Occipital lobe (tissue), 2 donors: Measurements from ENCODE around the gene IDI2. TPM values are rescaled to one million over a fixed set of nuclear protein-coding genes. Genes with fewer than 3 reads are reported as not detected.
"Not testable (repeated sequence)": the region's sequence is repeated elsewhere in the genome, so short reads cannot be mapped to it uniquely, and the experiment has no call there.

ENCODE experiments used
- DNase-seq: peaks from one replicate; lab custom pipeline; 2025; lab: John Stamatoyannopoulos, UW
- total RNA-seq: library from RNA; depleted of rRNA; stranded (reverse); fragments of >200 nt; gene quantifications from one replicate; pipeline ENCODE4 v1.2.3, GENCODE V29; 2014

Gene IDI2
- total RNA-seq: not detected

DNA sequence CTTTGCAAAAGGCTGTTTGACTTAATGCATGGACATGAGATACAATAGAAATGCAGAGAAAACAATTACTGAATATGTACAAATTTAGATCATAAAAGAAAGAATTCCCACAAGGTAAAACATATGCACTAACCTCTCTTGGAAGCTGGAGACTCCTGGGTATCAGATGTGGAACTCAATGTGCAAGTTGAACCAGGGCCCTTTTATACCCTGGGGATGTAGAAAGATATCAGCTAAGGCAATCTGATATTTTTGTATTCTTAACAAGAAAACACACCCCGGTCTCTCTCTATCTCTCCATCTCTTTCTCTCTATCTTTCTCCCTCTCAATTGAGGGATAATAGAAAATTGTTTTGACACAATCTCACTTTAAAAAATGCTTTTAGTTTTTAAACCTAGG, at the start of gene IDI2:
Gene IDI2 (minus strand): TSS at position 177 of the 400 bp plus-strand sequence. CDS start 1,136 bp downstream, outside the sequence.
- no peak for DNase-seq

DNA sequence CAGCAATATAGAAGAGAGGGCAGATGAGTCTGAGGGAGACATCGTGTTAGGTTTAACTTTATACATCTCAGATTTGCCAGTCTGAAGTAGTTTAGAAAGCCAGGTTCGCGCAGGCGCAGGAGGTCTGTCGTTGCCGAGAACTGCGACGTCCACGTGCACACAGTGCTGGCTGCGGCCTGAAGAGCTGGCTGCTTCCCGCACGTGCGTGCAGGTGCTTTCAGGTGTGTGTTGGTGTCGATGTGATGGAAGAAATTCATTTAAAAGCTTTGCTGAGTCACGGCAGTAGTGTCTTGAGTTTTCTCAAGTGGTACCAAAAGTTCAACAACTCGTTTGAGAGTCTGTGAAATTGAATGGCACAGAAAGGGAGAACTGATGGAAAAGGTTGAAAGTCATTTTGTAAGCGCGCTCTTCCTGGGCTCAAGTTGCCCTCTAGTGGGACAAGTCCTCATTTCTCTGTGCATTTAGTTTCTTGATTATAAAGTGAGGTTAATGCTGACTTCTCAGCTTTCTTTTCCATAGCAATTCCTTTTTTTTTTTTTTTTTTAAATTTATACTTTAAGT, 49.2 kb upstream of the IDI2 start:
- no peak for DNase-seq

DNA sequence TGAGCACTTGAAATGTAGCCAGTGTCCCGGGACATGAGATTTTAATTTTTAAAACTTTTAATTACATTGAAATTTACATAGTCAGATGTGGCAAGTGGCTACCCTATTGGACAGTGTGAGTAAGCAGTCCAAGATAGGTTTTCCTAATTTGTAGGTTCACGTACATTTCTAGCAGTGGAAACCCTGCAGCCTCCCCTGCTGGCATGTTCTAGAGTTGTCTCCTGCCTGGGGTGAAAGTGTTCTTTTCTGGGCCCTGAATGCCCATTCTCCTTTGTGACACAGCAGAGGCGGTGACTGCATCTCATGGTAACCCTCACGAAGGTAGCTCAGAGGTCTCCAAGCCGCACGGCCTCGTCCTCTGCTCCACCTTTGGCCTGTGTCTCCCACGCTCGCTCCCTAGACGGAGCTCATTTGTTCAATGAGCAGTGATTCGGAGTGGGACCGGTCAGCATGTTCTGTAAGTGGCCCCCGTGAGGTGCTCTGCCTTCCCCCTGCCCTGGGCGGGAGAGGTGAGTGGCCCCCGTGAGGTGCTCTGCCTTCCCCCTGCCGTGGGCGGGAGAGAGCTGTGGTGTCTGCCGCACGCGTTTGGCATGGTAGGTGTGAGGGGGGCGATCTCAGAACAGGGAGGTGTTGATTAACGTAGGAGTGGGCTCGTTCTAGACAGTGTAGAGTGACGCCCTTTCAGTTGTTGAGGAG, 48.5 kb upstream of the IDI2 start:
- DNase-seq: no peak

DNA sequence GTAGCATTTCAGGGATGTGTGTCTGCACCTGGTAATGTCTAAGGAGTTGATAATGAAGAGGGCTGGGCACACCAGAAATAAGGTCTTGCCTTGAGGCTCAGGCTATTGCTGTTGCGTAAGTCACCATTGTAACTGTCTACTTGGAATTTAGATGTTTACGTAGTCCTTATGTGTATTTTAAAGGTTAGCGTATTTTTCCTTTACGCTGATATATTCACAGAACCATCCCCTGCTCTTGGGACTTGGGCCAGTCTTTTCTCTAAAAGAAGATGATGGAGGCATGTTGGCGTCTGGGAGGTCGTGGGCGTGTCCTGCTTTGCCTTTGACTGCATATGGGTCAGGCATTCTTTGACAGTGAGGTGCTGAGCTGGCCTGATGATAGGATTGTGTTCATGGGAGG, 45.3 kb upstream of the IDI2 start:
- DNase-seq: no peak

DNA sequence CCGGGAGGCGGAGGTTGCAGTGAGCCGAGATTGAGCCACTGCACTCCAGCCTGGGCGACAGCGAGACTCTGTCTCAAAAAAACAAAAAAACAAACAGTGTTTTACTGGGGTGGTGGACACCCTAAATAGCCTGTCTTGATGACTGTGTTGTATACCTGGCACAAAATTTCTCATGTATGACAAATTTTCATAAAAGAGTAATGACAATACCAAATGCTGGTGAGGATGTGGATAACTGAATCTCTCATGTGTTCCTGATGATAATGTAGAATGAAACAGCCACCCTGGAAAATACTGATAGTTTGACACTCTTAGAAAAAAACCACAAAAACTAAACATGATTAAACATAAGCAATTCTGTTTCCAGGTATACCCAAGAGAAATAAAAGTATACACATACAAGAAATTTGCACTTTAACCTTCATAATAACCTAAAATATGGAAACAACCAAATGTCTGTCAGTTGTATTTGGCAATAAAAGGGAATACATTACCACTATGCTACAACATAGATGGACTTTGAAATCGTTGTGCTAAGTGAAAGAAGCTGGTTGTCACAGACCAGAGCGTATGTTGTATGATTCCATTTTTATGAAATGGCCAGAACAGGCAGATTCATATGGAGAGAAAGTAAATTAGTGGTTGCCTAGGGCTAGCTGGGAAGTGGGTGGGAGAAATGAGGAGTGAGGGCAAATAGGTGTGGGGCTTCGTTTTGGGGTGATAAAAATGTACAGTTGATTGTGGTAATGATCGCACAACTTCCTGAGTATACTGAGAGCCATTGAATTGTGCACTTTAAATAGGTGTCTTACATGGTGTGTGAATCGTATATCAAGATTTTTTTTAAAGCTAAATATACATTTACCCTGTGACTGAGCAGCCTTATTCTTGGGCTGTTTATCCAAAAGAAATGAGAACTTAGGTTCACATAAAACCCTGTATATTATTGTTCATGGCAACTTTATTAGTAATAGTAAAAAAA, 43.0 kb upstream of the IDI2 start:
- no peak for DNase-seq

DNA sequence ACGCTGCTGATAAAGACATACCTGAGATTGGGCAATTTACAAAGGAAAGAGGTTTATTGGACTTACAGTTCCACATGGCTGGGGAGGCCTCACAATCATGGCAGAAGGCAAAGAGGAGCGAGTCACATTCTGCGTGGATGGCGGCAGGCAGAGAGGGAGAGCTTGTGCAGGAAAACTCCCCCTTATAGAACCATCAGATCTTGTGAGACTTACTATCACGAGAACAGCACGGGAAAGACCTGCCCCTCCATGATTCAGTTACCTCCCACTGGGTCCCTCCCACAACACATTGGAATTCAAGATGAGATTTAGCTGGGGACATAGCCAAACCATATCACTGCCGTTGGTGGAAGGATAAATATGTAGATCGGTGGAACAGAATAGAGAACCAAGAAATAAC, 41.1 kb upstream of the IDI2 start:
- DNase-seq: not testable (repeated sequence)

DNA sequence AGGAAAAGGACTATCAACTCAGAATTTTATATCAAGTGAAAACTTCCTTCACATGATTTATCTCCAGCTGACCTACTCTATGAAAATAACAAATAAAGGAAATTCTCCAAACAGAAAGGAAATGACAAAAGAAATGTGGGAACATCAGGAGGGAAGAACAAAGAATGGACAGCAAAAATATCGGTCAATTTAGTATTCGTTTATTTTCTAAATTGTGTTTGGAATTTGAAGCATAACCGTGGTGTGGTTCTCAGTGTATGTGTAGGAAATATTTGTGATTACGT, 39.2 kb upstream of the IDI2 start:
- DNase-seq: no peak

DNA sequence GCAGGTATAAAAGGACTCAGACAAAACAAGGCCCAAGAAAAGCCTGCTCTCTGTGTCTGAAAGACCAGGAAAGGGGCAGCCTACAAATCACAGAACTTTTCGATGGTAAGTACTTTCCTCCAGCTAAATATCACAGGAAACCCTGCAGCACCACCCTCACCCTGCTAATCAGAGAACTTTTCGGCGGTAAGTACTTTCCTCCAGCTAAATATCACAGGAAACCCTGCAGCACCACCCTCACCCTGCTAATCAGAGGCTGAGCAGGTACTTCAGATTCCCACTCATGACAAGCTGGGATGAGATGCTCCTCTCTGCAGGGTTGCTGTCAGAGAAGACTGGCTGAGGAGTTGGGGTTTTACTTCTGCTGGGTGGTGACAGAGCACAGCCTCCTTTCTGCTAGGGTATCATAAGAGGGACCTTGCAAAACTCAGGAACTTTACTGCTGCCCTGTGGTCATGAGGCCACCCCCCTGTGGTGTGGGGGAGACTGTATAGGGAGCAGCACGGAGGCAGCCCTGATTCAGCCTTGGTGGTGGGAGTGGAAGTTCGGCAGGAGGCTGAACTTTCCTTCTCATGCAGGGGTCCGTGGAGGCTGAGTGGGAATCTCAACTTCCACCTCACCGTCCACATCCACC, 37.7 kb upstream of the IDI2 start:
- no peak for DNase-seq

DNA sequence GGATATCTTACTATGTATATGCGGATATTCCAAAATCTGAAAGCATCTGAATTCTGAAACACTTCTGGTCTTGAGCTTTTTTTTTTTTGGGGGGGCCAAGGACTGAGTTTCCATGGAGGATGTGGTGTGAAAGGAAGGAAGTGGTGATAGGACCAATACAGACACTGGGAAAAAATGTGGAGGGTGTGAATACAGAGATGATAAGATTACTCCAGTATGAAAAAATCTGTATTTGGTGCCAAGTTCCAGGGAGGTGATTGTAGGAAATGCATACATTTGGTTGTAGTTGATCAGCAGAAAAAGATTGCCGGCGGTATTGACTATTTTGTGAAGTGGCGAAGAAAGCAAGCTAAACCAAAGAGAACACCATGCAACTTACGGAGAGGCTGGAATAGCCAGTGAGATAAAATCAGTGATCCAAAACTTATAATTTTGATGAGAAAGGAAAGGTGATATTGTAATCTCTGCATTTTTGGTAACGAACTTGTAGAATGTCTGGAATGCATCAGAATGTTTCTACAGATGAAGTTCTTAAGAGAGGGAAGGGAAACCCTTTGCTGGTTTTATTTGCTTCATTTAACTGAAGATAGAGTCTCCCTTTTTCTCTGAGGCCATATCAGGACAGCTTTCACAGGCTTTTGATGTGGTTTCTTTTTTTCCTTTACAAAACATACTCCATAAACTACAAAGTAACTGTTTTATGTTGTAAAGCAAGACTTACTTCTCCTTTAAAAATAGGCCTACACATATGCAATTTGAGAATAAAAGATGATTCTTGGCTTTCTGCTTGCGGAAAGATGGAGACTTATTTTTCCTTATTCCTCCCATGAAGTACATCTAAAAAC, 36.5 kb upstream of the IDI2 start:
- no peak for DNase-seq

DNA sequence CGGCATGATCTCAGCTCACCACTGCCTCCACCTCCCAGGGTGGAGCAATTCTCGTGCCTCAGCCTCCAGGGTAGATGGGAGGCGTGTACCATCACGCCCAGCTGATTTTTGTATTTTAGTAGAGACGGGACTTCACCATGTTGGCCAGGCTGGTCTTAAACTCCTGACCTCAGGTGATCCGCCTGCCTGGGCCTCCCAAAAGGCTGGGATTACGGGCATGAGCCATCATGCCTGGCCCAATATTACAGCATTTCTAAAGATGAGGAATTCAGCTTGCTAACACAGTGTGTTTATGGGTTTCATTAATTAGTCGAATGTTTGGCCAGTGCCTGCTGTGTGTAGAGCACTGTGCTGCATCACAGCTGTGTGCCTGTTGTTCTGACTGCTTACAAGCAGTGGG, 34.2 kb upstream of the IDI2 start:
- DNase-seq: no peak

DNA sequence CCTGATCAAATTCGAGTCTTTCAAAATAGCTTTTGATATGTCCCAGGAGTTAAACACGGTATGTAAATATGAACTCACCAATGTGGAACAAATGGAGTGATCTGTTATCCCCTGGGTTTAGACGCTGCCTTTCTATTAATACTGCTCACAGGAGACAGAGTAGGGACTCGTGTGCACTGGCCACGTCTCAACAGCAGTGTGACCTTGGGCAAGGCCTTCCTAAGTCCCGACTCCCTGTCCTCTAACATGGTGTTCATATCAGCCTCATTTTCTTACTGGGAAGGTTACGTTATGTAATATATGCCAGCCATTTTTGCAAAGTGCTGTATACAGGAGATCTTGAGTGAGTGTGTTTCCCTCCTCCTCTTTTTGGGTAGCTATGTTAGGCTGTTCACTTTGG, 32.4 kb upstream of the IDI2 start:
- DNase-seq: no peak

DNA sequence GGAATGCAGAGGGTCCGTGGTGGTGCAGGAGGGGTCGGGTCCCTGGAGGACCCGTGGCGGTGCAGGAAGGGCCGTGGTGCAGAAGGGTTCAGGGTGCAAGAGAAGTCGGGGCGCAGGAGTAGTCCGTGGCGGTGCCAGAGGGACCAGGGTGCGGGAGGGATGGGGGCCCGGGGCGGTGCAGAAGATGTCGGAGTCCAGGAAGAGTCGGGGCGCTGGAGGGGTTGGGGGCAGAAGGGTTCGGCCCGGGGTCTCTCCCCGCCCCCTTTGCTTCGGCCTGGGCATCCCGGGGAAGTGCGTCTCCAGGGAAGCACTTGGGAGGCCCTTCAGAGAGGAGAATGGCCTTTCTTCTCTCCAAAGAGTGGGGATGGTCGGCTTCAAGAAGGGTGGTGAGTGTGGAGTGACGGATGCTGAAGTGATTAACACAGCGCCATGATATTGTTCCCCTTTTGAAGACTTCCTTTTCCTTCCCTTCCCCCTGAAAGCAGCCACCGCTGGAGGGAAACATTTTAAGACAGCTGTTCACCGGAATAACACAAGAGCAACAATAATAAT, 31.5 kb upstream of the IDI2 start:
- no peak for DNase-seq

DNA sequence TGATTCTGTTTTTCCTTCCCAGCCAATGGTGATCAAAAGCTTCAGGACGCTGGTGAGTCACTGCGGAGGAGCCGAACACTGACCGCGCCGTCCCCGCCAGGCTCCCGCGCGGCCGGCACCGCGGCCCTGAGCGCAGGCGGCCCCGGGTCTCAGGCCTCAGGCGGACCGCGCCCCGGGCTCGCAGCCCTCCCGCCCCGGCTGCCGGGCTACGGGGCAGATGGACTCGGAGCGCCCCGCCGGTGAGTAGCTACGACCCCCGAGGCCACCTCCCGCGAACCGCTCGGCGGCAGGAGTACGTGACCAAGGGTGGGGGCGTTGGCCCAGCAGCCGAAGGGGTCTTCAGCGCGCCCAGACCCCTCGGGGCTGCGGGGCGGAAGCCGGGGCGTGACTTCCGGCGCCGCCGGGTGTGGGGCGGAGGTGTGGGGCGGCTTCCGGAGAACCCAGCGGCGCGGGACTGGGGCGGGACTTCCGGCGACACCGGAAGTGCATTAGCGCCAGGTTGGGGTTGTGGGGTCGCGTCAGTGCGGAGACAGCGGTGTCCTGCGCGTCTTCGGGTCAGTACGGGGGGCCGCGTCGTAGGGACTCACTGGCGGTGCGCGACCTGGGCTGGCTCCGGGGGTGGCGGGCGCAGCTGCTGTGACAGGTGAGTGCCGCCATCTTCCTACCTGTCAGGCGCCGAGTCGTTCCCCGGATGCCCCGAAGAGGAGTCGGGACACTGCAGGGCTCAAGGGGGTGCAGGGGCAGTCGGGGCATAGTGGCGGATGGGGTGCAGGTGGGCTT, 30.9 kb upstream of the IDI2 start, which contains the start of gene WDR37:
Gene WDR37 (plus strand): TSS at position 60 of the 780 bp plus-strand sequence. CDS start 15,771 bp downstream, outside the sequence.
- peak; percentile 69 for DNase-seq

DNA sequence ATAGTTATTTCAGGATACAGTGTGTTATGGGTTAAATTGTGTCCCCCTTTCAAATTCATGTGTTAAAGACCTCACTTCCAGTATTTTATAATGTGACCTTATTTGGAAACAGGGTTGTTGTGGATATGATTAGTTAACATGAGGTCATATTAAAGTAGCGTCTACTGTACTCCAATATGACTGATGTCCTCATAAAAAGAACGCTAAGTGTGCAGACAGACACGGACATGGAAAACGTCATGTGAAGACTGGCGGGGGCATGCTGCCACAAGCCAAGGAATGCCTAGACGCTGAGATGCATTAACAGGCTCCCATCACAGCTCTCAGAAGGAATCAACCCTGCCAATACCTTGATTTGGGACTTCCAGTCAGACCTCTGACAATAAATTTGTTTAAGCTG, 29.0 kb upstream of the IDI2 start:
- DNase-seq: no peak

DNA sequence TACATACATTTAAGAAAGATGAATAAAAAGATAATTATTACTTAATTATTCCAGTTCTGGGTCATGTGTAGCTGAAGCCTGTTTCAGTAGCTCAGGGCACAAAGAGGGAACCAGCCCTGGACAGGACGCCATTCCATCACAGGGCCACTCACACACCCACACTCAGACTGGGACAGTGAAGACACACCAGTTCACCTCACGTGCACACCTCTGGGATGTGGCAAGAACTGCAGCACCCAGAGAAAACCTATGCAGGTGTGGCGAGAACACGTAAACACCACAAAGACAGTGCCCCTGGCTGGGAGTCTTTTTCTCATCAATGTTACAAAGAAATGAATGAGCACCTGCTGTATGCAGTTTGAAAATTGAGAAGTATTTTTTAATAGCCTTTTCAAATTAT, 24.9 kb upstream of the IDI2 start:
- DNase-seq: no peak

DNA sequence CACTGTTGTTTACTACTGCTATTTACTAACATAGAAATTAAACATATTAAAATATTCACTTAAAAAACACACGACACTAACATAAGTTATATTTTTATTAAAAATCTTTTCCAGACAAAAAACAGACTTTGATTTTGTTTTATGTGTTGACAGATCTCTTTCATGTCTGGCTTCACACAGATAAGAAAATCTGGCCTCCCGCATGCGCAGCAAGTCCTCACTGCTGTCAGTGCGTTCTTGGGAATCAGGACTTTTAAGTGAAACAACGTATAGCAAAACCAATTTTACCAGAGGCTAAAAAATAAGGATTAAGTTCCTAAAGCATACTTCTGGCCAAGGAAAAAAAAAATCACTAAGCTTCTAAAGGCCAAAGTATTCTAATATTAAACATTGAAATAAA, 24.5 kb upstream of the IDI2 start:
- no peak for DNase-seq

DNA sequence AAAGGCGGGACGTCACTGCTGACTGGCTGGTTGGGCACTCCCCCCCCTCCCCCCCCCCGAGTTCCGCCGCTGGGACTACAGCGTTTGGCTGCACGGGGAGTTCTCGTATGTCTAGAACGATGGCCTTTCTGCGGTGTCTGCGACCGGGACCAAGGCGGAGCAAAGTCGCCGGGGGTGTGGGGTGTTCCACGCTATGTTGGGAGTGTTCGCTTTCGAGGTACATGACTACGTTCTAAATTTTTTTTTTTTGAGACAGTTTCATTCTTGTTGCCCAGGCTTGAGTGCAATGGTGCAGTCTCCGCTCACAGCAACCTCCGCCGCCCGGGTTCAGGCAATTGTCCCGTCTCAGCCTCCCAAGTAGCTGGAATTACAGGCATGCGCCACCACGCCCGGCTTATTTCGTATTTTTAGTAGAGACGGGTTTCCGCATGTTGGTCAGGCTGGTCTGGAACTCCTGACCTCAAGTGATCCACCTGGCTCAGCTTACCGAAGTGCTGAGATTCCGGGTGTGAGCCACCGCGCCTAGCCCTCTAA, 23.8 kb upstream of the IDI2 start:
- DNase-seq: no peak

DNA sequence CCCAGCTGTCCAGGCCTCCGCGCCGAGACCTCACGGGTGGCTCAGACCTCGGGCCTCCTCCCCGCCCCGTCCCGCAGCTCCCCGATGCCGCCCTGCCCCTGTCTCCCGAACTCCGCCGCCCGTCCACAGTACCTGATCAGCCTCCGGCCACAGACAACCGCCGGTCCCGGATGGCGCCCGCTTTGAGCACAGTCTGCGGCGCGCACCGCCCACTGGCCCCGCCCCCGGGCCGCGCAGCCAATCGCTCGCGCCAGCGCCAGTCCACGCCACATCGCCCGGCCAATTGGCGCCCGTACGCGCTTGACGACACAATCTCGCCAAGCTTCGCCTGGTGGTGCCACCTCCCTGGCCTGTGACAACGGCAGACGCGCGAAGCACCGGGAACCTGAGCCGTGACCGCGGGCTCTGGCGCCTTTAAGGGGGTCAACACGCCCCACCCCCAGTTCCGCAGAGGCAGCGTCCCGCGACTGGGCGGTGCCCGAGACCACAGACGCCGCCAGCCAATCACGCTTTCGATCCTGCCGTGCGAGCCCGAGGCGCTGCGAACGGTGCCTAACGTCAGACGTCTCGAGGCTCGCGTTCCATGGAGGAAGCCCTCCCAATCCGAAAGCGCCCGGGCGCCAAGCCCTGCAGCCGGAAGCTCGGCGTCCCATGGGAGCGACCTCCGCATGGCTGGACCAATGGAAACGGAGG, 23.2 kb upstream of the IDI2 start, which contains the start of gene IDI1:
Gene IDI1 (minus strand): TSS at position 388 of the 693 bp plus-strand sequence. CDS start 116 bp downstream, at position 272.
- peak; percentile 100 for DNase-seq

DNA sequence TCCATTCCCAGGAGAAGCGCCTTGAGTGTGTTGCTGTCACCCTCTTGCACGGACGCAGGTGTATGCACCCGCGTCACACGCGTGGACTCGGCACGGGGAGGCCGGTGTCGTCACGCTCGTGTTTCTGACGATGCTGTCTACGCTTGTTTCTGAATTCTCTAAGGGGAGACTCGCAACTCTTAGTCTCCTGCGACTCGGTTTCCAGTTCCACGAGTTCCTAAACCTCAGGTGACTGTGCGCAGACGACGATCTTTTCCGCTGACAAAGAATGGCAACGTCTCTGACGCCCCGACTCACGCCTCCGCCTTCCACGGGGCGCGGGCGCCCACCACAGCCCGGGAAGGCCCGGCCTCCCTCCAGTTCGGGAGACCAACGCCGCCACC, 22.7 kb upstream of the IDI2 start:
- DNase-seq: no peak
